MM.1S (cell line): ENCODE measurements around the gene NRG3.

Experiments
- EZH2 ChIP-seq: fragments of 300-600 bp; sonication (generic); optimal IDR thresholded peaks from 2 replicates; pipeline ENCODE3; 2017; ENCODE audit warnings: low read depth, mild to moderate bottlenecking, antibody characterized with exemption, low read length, mixed read lengths
- EZH2phosphoT487 ChIP-seq: fragments of 300-600 bp; sonication (generic); IDR thresholded peaks from 2 replicates; pipeline ENCODE4 v1.6.1; 2018; ENCODE audit warnings: antibody characterized with exemption, low read length
- TF ChIP-seq, protein P1 (sequence below): fragments of 300-600 bp; sonication (generic); IDR thresholded peaks from 2 replicates; pipeline ENCODE4 v1.5.1; 2016; ENCODE audit warnings: antibody characterized with exemption, low read length, mixed read lengths

DNA sequence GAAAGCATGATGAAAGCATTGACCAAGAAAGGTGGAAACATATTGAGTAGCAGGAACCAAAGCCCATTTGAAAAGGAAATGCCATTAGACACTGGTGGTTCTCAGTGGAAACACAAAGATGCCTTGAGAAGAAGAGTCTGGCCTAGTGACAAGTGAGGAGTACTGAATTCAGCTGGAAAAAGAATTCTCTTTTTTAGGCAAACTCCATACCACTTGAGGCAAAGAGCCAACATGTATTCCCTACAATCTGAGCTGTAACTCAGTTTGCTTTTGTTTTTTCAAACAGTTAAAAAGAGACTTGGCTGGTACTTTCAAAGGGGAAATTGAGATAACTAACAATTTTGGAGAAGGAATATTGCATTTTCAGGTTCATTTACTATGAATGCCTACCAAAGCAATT lies 624.0 kb downstream of the NRG3 start:
- TF ChIP-seq, protein P1, sequence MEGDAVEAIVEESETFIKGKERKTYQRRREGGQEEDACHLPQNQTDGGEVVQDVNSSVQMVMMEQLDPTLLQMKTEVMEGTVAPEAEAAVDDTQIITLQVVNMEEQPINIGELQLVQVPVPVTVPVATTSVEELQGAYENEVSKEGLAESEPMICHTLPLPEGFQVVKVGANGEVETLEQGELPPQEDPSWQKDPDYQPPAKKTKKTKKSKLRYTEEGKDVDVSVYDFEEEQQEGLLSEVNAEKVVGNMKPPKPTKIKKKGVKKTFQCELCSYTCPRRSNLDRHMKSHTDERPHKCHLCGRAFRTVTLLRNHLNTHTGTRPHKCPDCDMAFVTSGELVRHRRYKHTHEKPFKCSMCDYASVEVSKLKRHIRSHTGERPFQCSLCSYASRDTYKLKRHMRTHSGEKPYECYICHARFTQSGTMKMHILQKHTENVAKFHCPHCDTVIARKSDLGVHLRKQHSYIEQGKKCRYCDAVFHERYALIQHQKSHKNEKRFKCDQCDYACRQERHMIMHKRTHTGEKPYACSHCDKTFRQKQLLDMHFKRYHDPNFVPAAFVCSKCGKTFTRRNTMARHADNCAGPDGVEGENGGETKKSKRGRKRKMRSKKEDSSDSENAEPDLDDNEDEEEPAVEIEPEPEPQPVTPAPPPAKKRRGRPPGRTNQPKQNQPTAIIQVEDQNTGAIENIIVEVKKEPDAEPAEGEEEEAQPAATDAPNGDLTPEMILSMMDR, result no peak
- TF ChIP-seq EZH2phosphoT487 (no peak), EZH2 (no peak)
